Testis (tissue), 3 donors: ENCODE measurements around the gene PSPC1. TPM values are rescaled to one million over a fixed set of nuclear protein-coding genes. Genes with fewer than 3 reads are reported as not detected.

Experiments used
- DNase-seq: peaks from one replicate; pipeline ENCODE4 v3.0.0-alpha.2; 2019
- H3K27ac ChIP-seq, 2 donors: fragments of 200-600 bp; sonication (generic); one replicate each; pipeline ENCODE4 v1.5.1; 2019
- H3K27me3 ChIP-seq: fragments of 200-600 bp; sonication (generic); one replicate; pipeline ENCODE4 v1.5.1; 2019
- H3K36me3 ChIP-seq: fragments of 200-600 bp; sonication (generic); one replicate; pipeline ENCODE4 v1.5.1; 2017; ENCODE audit warnings: low read depth; ENCODE audit errors: missing control alignments
- H3K4me1 ChIP-seq: fragments of 200-600 bp; sonication (generic); one replicate; pipeline ENCODE4 v1.5.1; 2019
- H3K4me3 ChIP-seq, 2 donors: fragments of 200-600 bp; sonication (generic); one replicate each; pipeline ENCODE4 v1.5.1; 2017 to 2019
- H3K9me3 ChIP-seq: fragments of 200-600 bp; sonication (generic); one replicate; pipeline ENCODE4 v1.5.1; 2017
- POLR2A ChIP-seq: fragments of 450-650 bp; IDR thresholded peaks from one replicate; pipeline ENCODE4 v1.6.1; 2017; ENCODE audit warnings: antibody characterized with exemption, mild to moderate bottlenecking, moderate library complexity
- WGBS, 2 donors: methylation state at CpG; one replicate each; pipeline ENCODE4 v1.1.5; 2018; 5-methylcytosine and 5-hydroxymethylcytosine counted together
- intact Hi-C: fragments of 100-400 bp; cut with DNase I; formaldehyde crosslinking; loops from one replicate; pipeline ENCODE4 v1.15.1; 2023; ENCODE audit warnings: low total_unique reads
- polyA plus RNA-seq: library from polyadenylated mRNA; stranded (reverse); fragments of 350-450 nt; fragmentation: Illumina TruSeq; extraction: RNeasy Lipid Tissue Mini Kit (QIAGEN cat#74804); gene quantifications from one replicate; pipeline ENCODE4 v1.2.3, GENCODE V29; 2014; ENCODE audit warnings: low read depth, low replicate concordance; ENCODE audit not compliant: insufficient read depth
- total RNA-seq, 2 donors: library from RNA; depleted of rRNA; stranded (reverse); fragments of >200 nt; gene quantifications; one replicate each; pipeline ENCODE4 v1.2.3, GENCODE V29; 2016
- TF ChIP-seq, protein P1 (sequence below), 3 experiments: fragments of 450-650 bp in 2 of 3; fragments of 200-600 bp in 1 of 3; sonication (generic) in 1 of 3; IDR thresholded peaks; one replicate each; pipeline ENCODE4 v1.5.1; 2016 to 2019; ENCODE audit warnings: antibody characterized with exemption in 3 of 3, mild to moderate bottlenecking in 2 of 3, moderate library complexity in 1 of 3

PSPC1 gene
- total and polyA plus RNA-seq, 3 donors from 2014 or later, result 92.0 to 145 (median 129) TPM

DNA sequence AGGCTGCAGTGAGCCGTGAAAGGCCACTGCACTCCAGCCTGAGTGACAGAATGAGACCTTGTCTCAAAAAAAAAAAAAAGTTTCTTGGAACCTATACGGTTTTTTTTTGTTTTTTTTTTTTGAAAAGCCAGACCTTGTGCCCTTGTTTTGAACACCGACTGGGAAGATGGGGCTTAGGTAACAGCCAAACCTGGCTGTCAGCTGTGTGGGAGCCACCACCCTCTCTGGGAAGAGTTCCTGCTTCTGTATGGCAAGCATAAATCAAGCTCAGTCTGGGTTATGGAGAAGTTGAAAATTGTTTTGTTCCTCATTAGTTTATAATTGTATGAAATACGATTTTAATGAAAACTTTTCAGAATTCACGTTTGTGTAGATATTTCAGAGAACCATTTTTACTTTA, 109.8 kb downstream of the PSPC1 start:
- intact Hi-C loops, result no loop called here
- 41 to 57% methylated on average over 5 of the region's 5 CpGs for WGBS, 2 donors
- H3K4me3 ChIP-seq, result no peak overlapping the region
- peaks cover 3% of the 10 kb centered on the region for H3K36me3 ChIP-seq
- DNase-seq, result no peak
- no peaks in the 10 kb centered on the region for H3K27me3 ChIP-seq
- H3K4me1 ChIP-seq, result no peaks in the 10 kb centered on the region
- no peaks in the 10 kb centered on the region for H3K9me3 ChIP-seq
- TF ChIP-seq POLR2A, result no peak
- TF ChIP-seq, protein P1, sequence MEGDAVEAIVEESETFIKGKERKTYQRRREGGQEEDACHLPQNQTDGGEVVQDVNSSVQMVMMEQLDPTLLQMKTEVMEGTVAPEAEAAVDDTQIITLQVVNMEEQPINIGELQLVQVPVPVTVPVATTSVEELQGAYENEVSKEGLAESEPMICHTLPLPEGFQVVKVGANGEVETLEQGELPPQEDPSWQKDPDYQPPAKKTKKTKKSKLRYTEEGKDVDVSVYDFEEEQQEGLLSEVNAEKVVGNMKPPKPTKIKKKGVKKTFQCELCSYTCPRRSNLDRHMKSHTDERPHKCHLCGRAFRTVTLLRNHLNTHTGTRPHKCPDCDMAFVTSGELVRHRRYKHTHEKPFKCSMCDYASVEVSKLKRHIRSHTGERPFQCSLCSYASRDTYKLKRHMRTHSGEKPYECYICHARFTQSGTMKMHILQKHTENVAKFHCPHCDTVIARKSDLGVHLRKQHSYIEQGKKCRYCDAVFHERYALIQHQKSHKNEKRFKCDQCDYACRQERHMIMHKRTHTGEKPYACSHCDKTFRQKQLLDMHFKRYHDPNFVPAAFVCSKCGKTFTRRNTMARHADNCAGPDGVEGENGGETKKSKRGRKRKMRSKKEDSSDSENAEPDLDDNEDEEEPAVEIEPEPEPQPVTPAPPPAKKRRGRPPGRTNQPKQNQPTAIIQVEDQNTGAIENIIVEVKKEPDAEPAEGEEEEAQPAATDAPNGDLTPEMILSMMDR (IDR thresholded peaks at IDR 0.05), result no peak
- peak overlapping the region in 1 of 2 donors; percentile 4 for H3K27ac ChIP-seq

DNA sequence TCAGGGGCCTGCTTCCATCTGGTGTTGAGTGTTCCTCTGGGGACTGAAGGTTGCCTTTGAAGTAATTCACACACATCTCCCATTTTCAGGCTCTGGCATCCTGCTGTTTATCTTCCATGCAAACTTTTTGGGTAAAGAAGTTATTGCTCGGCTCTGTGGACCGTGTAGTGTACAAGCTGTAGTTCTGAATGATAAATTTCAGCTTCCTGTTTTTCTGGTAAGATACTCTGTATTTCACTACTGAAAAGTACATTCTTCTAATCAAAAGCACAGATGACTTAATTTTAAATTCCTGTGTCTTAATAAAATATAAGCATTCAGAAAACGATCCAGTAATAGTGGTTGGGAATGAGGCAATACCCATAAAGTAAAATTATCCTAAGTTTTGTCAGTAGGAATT, 112.6 kb downstream of the PSPC1 start:
- H3K27me3 ChIP-seq, result no peaks in the 10 kb centered on the region
- DNase-seq, result no peak
- TF ChIP-seq, protein P1 (IDR thresholded peaks at IDR 0.05), result no peak
- TF ChIP-seq POLR2A, result no peak
- H3K4me1 ChIP-seq, result no peaks in the 10 kb centered on the region
- H3K9me3 ChIP-seq, result no peaks in the 10 kb centered on the region
- peaks cover 6% of the 10 kb centered on the region for H3K36me3 ChIP-seq
- no peak overlapping the region for H3K4me3 ChIP-seq
- 66 to 73% methylated on average over 3 of the region's 3 CpGs for WGBS, 2 donors
- H3K27ac ChIP-seq, result no peak overlapping the region
- intact Hi-C loops, result no loop called here

DNA sequence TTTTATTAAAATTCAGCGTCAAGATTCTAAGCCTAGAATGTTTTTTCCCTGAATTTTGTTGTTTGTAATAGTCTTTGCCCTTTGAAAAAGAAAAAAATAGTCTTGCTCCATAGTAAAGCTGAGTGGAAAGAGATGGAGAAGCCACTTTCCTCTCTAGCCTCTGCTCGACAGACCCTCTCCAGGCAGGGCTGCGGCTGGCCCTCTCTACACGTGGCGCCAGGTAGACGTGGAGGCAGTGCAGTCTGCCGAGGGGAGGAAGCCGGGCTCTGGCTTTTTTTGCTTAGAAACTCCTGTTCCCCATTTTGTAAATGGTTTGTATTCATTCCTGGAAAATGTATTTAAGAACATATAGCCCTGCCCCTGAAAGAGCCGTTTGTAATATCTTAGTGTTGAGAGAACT, 114.0 kb downstream of the PSPC1 start:
- WGBS, 2 donors, result 93 to 95% methylated on average over 9 of the region's 9 CpGs
- Histone ChIP-seq H3K27ac (no peak overlapping the region), H3K36me3 (peaks cover 6% of the 10 kb centered on the region), H3K4me3 (no peak overlapping the region), H3K4me1 (no peaks in the 10 kb centered on the region), H3K27me3 (no peaks in the 10 kb centered on the region), H3K9me3 (no peaks in the 10 kb centered on the region)
- intact Hi-C loops, result no loop called here
- DNase-seq, result no peak
- TF ChIP-seq, protein P1 (IDR thresholded peaks at IDR 0.05), result no peak
- TF ChIP-seq POLR2A, result no peak

DNA sequence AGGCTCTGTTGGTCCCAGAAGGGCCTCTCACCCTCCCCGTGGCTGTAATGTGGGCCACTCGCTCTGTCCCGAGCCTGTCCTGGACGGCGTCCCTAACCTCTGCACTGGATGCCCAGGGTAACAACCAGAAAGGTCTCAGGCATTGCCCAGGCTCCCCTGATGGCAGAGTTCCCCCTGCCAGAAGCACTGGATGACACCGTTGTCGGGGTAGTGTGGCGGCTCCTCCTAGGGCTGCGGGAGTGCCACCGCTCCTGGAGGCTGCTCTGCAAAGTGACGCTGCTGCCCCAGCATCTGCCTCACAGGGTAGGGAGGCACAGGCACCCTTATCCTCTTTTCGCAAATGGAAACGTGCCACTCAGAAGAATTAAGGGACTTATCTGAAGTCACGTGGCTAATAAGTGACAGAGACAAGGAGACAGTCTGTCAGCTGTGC, 117.3 kb downstream of the PSPC1 start:
- no peaks in the 10 kb centered on the region for H3K27me3 ChIP-seq
- intact Hi-C loops, result no loop called here
- no peak overlapping the region for H3K27ac ChIP-seq
- TF ChIP-seq, protein P1 (IDR thresholded peaks at IDR 0.05), result no peak
- no peak for TF ChIP-seq POLR2A
- 79 to 90% methylated on average over 8 to 13 of the region's 14 CpGs for WGBS, 2 donors
- H3K9me3 ChIP-seq, result no peaks in the 10 kb centered on the region
- peaks cover 6% of the 10 kb centered on the region for H3K36me3 ChIP-seq
- no peaks in the 10 kb centered on the region for H3K4me1 ChIP-seq
- no peak for DNase-seq
- H3K4me3 ChIP-seq, result no peak overlapping the region

DNA sequence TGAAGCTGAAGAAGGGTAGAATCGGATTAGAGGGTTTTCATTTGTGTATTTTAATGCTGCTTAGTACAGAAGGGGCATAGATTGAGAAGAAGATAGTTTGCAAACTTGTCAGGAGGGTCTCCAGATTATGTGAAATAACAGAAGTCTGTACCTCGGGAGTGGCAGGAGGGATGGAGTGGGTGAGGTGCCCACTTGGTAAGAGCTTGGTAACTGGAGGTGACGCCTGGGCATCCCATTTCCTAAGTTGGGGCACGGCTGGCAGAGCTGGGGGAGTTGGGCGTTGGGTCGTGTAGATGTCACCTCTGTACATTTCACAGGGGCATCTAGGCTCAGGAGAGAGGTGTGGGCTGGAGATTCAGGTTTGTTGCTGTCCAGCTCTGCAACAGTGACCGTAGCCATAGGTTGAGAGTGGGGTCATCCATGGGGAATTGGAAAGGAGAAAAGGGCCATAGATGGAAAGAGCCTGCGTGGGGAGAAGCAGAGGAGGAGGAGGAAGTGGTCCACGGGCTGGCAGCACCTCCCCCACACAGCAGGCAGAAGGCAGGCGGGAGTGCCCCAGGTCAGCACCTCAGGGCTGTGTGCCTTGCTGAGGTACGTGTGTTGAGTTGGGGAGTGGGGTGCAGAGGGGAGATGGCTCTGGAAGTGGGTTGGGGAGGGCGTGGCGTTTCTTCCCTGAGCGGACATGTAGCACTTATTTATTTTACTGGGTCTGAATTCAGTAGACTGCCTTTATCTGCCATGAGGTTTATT, 118.1 kb downstream of the PSPC1 start:
- Histone ChIP-seq H3K36me3 (peaks cover 6% of the 10 kb centered on the region), H3K27me3 (no peaks in the 10 kb centered on the region), H3K4me3 (no peak overlapping the region), H3K4me1 (no peaks in the 10 kb centered on the region), H3K27ac (no peak overlapping the region), H3K9me3 (no peaks in the 10 kb centered on the region)
- no peak for DNase-seq
- intact Hi-C loops, result no loop called here
- 83 to 84% methylated on average over 14 of the region's 14 CpGs for WGBS, 2 donors
- TF ChIP-seq, protein P1 (IDR thresholded peaks at IDR 0.05), result no peak
- no peak for TF ChIP-seq POLR2A
